Measurements from ENCODE around the gene NOL4.

NOL4 gene

GRCh38 chr18:34189656-34190435 is 34.9 kb downstream of the NOL4 start:
- no peak for DNase-seq

Data from fibroblast of skin of abdomen (primary cell).